ENCODE results near the gene WIPF1. TPM values are rescaled to one million over a fixed set of nuclear protein-coding genes. Genes with fewer than 3 reads are reported as not detected.
A peak's percentile ranks its signal among the peaks of the same experiment; 100 is the strongest.

Gene WIPF1
- total RNA-seq, 6 experiments from 2014 or later, result 5.0 to 15.3 (median 7.1) TPM

DNA sequence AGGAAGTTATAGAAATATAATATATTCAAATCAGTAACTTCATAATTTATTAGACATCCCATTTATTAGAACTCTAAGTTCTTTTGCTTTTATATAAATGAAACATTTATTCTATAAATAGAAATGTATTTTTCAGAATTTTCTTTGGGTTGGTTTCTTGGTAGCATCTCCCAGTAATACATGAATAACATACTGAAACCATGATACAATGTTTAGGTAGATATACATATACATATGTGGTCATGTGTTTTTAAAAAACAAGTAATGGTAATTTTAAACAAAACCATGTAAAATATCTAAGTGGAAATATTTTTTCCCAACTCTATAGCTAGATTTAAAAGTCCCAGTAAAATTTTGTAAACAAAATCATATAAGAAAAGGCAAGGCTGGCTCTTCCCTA lies 36.9 kb downstream of the WIPF1 start:
- Histone ChIP-seq H3K4me1 (peaks cover 0 to 21% (median 7%) of the 10 kb centered on the region in 4 donors), H3K27me3 (no peaks in the 10 kb centered on the region), H3K27ac (peak overlapping the region in 1 of 3 donors; percentile 33), H3K36me3 (peaks cover 0 to 4% (median 0%) of the 10 kb centered on the region in 4 donors), H3K4me3 (no peak overlapping the region), H3K9me3 (no peaks in the 10 kb centered on the region)
- intact Hi-C loops (cut with DNase I), result no loop called here
- ATAC-seq, result no peak
- no peak for DNase-seq
- TF ChIP-seq POLR2A (IDR thresholded peaks at IDR 0.05) (no peak), CTCF (IDR thresholded peaks at IDR 0.05) (no peak)

DNA sequence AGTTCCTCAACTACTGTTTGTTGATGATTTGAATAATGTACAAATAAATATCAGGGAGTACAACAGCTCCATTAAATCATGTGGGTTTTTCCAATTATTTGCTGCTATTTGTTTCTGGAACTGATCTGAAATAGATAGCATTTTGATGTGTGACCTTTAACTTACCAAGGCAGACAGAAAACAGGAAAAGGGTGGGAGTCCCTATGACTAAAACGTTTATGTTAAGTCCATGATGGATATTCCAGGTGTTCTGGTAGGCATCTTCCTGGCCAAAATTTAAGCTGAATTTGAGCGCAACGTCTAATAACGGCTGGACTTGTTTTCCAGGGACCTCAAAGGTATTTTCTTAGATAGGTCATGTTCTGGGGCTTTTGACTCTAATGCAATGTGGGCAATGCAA lies 41.6 kb downstream of the WIPF1 start:
- no peaks in the 10 kb centered on the region for H3K27me3 ChIP-seq
- intact Hi-C loops (cut with DNase I), result no loop called here

GRCh38 chr2:174554529-174555150 lies 43.0 kb downstream of the WIPF1 start:
- H3K27me3 ChIP-seq, result no peaks in the 10 kb centered on the region
- TF ChIP-seq CTCF (IDR thresholded peaks at IDR 0.05), result no peak
- no peak for TF ChIP-seq POLR2A (IDR thresholded peaks at IDR 0.05)
- intact Hi-C loops (cut with DNase I), result no loop called here
- no peak overlapping the region for H3K4me3 ChIP-seq
- DNase-seq (no peak), ATAC-seq (peak; percentile 56 to 81 (median 74))
- H3K36me3 ChIP-seq, result no peaks in the 10 kb centered on the region
- H3K4me1 ChIP-seq, result peaks cover 0 to 11% (median 0%) of the 10 kb centered on the region in 4 donors
- H3K9me3 ChIP-seq, result no peaks in the 10 kb centered on the region
- no peak overlapping the region for H3K27ac ChIP-seq
- 48% methylated on average over 4 of the region's 4 CpGs for WGBS (ENCODE audit: insufficient coverage, low coverage, low lambda C conversion rate, missing lambda C conversion rate)

More for the DNA sequence above, 41.6 kb downstream of the WIPF1 start:
- Histone ChIP-seq H3K4me1 (peaks cover 0 to 18% (median 2%) of the 10 kb centered on the region in 4 donors), H3K36me3 (no peaks in the 10 kb centered on the region), H3K27ac (no peak overlapping the region), H3K4me3 (no peak overlapping the region), H3K9me3 (no peaks in the 10 kb centered on the region)
- WGBS (ENCODE audit: insufficient coverage, low coverage, low lambda C conversion rate, missing lambda C conversion rate), result 65% methylated on average over 3 of the region's 4 CpGs
- ATAC-seq (no peak), DNase-seq (no peak)
- TF ChIP-seq POLR2A (IDR thresholded peaks at IDR 0.05) (no peak), CTCF (IDR thresholded peaks at IDR 0.05) (no peak)

DNA sequence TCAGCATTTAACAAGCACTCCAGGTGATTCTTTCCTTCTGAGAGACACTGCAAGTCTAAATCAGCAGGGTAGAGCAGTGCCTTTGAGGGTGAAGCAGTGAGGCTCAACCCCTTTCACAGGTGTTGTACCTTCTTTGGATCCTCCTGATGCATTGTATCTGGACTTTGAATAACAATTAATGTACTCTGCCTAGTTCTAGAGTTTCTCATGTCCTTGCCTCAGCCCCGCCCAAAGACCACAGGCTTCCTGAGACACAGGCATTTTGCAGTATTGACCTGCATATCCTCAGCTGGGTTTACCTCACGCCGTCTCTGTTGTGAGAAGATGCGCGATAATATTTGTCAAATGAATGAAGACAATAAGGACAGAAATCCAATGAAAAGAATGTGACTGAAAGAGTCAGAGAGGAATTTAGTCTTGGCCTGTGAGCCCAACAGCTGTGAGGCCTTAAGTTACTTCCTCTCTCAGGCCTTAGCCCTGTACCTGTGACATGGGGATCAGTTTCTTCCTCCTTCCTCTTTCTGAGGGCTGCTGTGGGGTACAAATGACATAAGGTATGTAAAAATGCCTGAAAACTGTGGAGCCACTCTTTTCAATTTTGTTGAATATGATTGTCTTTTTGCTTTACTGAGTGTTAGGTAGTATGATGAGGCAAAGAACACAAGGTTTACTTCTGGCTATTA lies 43.7 kb downstream of the WIPF1 start:
- ATAC-seq (peak in 2 of 4 donors; percentile 23 to 51), DNase-seq (no peak)
- Histone ChIP-seq H3K36me3 (no peaks in the 10 kb centered on the region), H3K4me3 (no peak overlapping the region), H3K9me3 (no peaks in the 10 kb centered on the region), H3K27ac (no peak overlapping the region), H3K4me1 (peaks cover 0 to 11% (median 0%) of the 10 kb centered on the region in 4 donors), H3K27me3 (no peaks in the 10 kb centered on the region)
- TF ChIP-seq POLR2A (IDR thresholded peaks at IDR 0.05), result no peak
- no peak for TF ChIP-seq CTCF (IDR thresholded peaks at IDR 0.05)
- intact Hi-C loops (cut with DNase I), result no loop called here
- 67% methylated on average over 5 of the region's 5 CpGs for WGBS (ENCODE audit: insufficient coverage, low coverage, low lambda C conversion rate, missing lambda C conversion rate)
